Transverse colon (tissue), 4 donors: ENCODE measurements around the gene CNDP2. TPM values are rescaled to one million over a fixed set of nuclear protein-coding genes. Genes with fewer than 3 reads are reported as not detected.

Experiments
- DNase-seq: peaks from one replicate; pipeline ENCODE4 v3.0.0-alpha.2; 2019
- H3K27ac ChIP-seq, 4 donors: fragments of 200-600 bp; sonication (generic); 2 replicates each; pipeline ENCODE4 v1.5.1; 2016 to 2018; ENCODE audit warnings: inconsistent platforms in 4 of 4
- H3K27me3 ChIP-seq: fragments of 200-600 bp; sonication (generic); 2 replicates; pipeline ENCODE4 v1.5.1; 2017; ENCODE audit warnings: inconsistent platforms
- H3K36me3 ChIP-seq, 4 donors: fragments of 200-600 bp; sonication (generic); 2 replicates each; pipeline ENCODE4 v1.5.1; 2017 to 2019; ENCODE audit warnings: inconsistent platforms in 4 of 4
- H3K4me1 ChIP-seq, 4 donors: fragments of 200-600 bp; sonication (generic); 2 replicates each; pipeline ENCODE4 v1.5.1; 2017 to 2020; ENCODE audit warnings: inconsistent platforms in 4 of 4
- H3K4me3 ChIP-seq, 4 donors: fragments of 200-600 bp; sonication (generic); 1 replicate in 1 of 4; 2 replicates in 3 of 4; pipeline versions ENCODE4 v1.5.1 to v1.6.1; 2017 to 2019; ENCODE audit warnings: inconsistent platforms in 4 of 4
- H3K9me3 ChIP-seq, 2 donors: fragments of 200-600 bp; sonication (generic); 2 replicates each; pipeline ENCODE4 v1.5.1; 2017 to 2019; ENCODE audit warnings: inconsistent platforms in 2 of 2
- EP300 ChIP-seq: sonication (generic); formaldehyde crosslinking; IDR thresholded peaks from one replicate; pipeline ENCODE4 v1.6.1; 2017; ENCODE audit warnings: antibody characterized with exemption, low read depth
- POLR2A ChIP-seq: fragments of 450-650 bp; IDR thresholded peaks from one replicate; pipeline ENCODE4 v1.6.1; 2016; ENCODE audit warnings: antibody characterized with exemption, mild to moderate bottlenecking, moderate library complexity
- POLR2AphosphoS5 ChIP-seq, 3 donors: sonication (generic); formaldehyde crosslinking; IDR thresholded peaks; one replicate each; pipeline ENCODE4 v1.6.1; 2016; ENCODE audit warnings: antibody characterized with exemption in 3 of 3
- WGBS, 2 donors: methylation state at CpG; one replicate each; pipeline ENCODE4 v1.1.5; 2018; ENCODE audit warnings: low coverage in 1 of 2; 5-methylcytosine and 5-hydroxymethylcytosine counted together
- in situ Hi-C, 4 donors: fragments of 200-750 bp; cut with MboI; loops; one replicate each; pipeline versions ENCODE4 v1.15.0 to v1.15.1; 2017; ENCODE audit warnings: low sequenced_read_pairs in 3 of 4, low pct_ligation_motif_present in 1 of 4, low pct_unique_long_range_greater_than_20kb in 1 of 4
- intact Hi-C: fragments of 100-400 bp; cut with DNase I; formaldehyde crosslinking; loops from one replicate; pipeline ENCODE4 v1.15.1; 2023; ENCODE audit warnings: low total_unique reads
- total RNA-seq, 4 donors: library from RNA; depleted of rRNA; stranded (reverse); fragments of >200 nt; gene quantifications; one replicate each; pipeline ENCODE4 v1.1.0, GENCODE V29; 2016
- TF ChIP-seq, protein P1 (sequence below), 5 experiments: fragments of 200-600 bp in 3 of 5; fragments of 450-650 bp in 2 of 5; sonication (generic) in 3 of 5; IDR thresholded peaks; 1 replicate in 2 of 5; 2 replicates in 3 of 5; pipeline ENCODE4 v1.5.1; 2016 to 2017; ENCODE audit warnings: antibody characterized with exemption in 5 of 5, inconsistent platforms in 3 of 5, mild to moderate bottlenecking in 2 of 5, moderate library complexity in 1 of 5

Gene CNDP2
- total RNA-seq, 4 donors from 2014 or later = 143 to 284 (median 155) TPM

- no peaks in the 10 kb centered on the region for H3K9me3 ChIP-seq
- peaks cover 63% of the 10 kb centered on the region for H3K27me3 ChIP-seq
- no peaks in the 10 kb centered on the region for H3K36me3 ChIP-seq
- in situ Hi-C loops = loop anchor here in 1 of 4 donors (25.0 kb wide), 1 partner anchor 105 kb away; no protein-coding TSS in a partner anchor
- no peak within 1 kb of the TSS for H3K27ac ChIP-seq
- no peak for TF ChIP-seq POLR2A
- TF ChIP-seq, protein P1, sequence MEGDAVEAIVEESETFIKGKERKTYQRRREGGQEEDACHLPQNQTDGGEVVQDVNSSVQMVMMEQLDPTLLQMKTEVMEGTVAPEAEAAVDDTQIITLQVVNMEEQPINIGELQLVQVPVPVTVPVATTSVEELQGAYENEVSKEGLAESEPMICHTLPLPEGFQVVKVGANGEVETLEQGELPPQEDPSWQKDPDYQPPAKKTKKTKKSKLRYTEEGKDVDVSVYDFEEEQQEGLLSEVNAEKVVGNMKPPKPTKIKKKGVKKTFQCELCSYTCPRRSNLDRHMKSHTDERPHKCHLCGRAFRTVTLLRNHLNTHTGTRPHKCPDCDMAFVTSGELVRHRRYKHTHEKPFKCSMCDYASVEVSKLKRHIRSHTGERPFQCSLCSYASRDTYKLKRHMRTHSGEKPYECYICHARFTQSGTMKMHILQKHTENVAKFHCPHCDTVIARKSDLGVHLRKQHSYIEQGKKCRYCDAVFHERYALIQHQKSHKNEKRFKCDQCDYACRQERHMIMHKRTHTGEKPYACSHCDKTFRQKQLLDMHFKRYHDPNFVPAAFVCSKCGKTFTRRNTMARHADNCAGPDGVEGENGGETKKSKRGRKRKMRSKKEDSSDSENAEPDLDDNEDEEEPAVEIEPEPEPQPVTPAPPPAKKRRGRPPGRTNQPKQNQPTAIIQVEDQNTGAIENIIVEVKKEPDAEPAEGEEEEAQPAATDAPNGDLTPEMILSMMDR (IDR thresholded peaks at IDR 0.05) = no peak
- no peak for TF ChIP-seq POLR2AphosphoS5 (IDR thresholded peaks at IDR 0.05)
- no peak for TF ChIP-seq EP300
- 0 to 11% methylated on average over 3 to 28 of the region's 76 CpGs for WGBS, 2 donors
- peak within 1 kb of the TSS in 3 of 4 donors; percentile 17 to 55 (median 19) for H3K4me3 ChIP-seq
- intact Hi-C loops = no loop called here
- no peak for DNase-seq
- peaks cover 4 to 15% (median 10%) of the 10 kb centered on the region in 4 donors for H3K4me1 ChIP-seq
These were observed 39.0 kb upstream of the CNDP2 start, which contains the start of gene DIPK1C for GRCh38 chr18:74457043-74457724. Gene DIPK1C (minus strand): TSS chr18:74457308. CDS start chr18:74457259, 49 bp downstream.

GRCh38 chr18:74457725-74458421 is 38.3 kb upstream of the CNDP2 start:
- TF ChIP-seq, protein P1 (IDR thresholded peaks at IDR 0.05) = no peak
- no peak for TF ChIP-seq EP300
- TF ChIP-seq POLR2A = no peak
- no peak for TF ChIP-seq POLR2AphosphoS5 (IDR thresholded peaks at IDR 0.05)
- intact Hi-C loops = no loop called here
- H3K27ac ChIP-seq = no peak overlapping the region
- WGBS, 2 donors = 37% methylated on average over 34 of the region's 34 CpGs; no CpG with 5 or more reads in 1 of the 2 donors
- no peaks in the 10 kb centered on the region for H3K36me3 ChIP-seq
- DNase-seq = no peak
- in situ Hi-C loops = loop anchor here in 1 of 4 donors (25.0 kb wide), 1 partner anchor 104 kb away; no protein-coding TSS in a partner anchor
- no peaks in the 10 kb centered on the region for H3K9me3 ChIP-seq
- peaks cover 62% of the 10 kb centered on the region for H3K27me3 ChIP-seq
- H3K4me3 ChIP-seq = no peak overlapping the region
- peaks cover 4 to 15% (median 10%) of the 10 kb centered on the region in 4 donors for H3K4me1 ChIP-seq

DNA sequence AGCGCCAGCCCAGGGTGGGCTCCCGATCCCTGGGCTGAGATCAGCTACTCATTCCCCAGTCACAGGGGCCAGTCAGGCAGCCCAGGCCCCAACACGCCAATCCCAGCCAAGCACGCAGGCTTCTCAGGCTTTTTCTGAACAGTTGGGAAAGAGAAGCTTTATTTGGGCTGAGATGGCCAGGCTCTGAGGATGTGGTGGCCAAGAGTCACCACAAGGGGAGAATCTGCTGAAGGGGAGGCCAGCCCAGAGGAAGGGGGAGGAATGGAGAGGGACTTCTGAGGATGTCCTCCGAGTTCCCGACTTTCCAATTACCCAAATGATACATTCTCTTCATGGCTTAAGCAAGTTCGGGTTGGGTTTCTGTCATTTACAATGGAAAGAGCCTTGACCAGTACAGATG is 36.3 kb upstream of the CNDP2 start:
- intact Hi-C loops = no loop called here
- DNase-seq = no peak
- WGBS, 2 donors = 47 to 70% methylated on average over 5 to 7 of the region's 7 CpGs
- Histone ChIP-seq H3K4me1 (peaks cover 4 to 15% (median 10%) of the 10 kb centered on the region in 4 donors), H3K27me3 (peaks cover 48% of the 10 kb centered on the region), H3K36me3 (no peaks in the 10 kb centered on the region), H3K9me3 (no peaks in the 10 kb centered on the region), H3K27ac (no peak overlapping the region), H3K4me3 (no peak overlapping the region)
- TF ChIP-seq, protein P1 (IDR thresholded peaks at IDR 0.05) = no peak
- TF ChIP-seq POLR2A (no peak), POLR2AphosphoS5 (IDR thresholded peaks at IDR 0.05) (no peak), EP300 (no peak)
- in situ Hi-C loops = loop anchor here in 1 of 4 donors (25.0 kb wide), 1 partner anchor 102 kb away; no protein-coding TSS in a partner anchor

GRCh38 chr18:74460825-74461224 is 35.3 kb upstream of the CNDP2 start:
- Histone ChIP-seq H3K9me3 (no peaks in the 10 kb centered on the region), H3K27ac (no peak overlapping the region), H3K27me3 (peaks cover 39% of the 10 kb centered on the region), H3K4me3 (no peak overlapping the region), H3K4me1 (peaks cover 4 to 15% (median 10%) of the 10 kb centered on the region in 4 donors), H3K36me3 (no peaks in the 10 kb centered on the region)
- WGBS, 2 donors = 90 to 92% methylated on average over 2 to 7 of the region's 7 CpGs
- in situ Hi-C loops (loop anchor here in 1 of 4 donors (25.0 kb wide), 1 partner anchor 101 kb away; no protein-coding TSS in a partner anchor), intact Hi-C loops (no loop called here)
- DNase-seq = no peak
- TF ChIP-seq POLR2AphosphoS5 (IDR thresholded peaks at IDR 0.05) (no peak), EP300 (no peak), POLR2A (no peak)
- TF ChIP-seq, protein P1 (IDR thresholded peaks at IDR 0.05) = no peak
